ENCODE measurements around the gene PITPNC1.
A peak's percentile ranks its signal among the peaks of the same experiment; 100 is the strongest.
"Not testable (repeated sequence)": the region's sequence is repeated elsewhere in the genome, so short reads cannot be mapped to it uniquely, and the experiment has no call there.

Gene PITPNC1

DNA sequence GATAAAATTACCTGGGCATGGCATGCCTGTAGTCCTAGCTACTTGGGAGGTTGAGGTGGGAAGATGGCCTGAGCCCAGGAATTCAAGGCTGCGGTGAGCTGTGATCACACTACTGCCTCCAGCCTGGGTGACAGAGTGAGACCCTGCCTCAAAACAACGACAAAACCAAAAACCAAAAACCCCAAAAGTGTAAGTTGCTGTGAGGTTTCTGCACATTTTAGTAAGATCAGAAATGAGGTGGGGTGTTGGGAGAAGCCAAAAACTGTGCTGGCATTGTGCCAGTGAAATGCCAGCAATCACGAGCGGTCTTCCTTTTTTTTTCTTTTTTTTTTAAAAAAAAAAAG, 114.6 kb downstream of the PITPNC1 start:
- no peak for DNase-seq

DNA sequence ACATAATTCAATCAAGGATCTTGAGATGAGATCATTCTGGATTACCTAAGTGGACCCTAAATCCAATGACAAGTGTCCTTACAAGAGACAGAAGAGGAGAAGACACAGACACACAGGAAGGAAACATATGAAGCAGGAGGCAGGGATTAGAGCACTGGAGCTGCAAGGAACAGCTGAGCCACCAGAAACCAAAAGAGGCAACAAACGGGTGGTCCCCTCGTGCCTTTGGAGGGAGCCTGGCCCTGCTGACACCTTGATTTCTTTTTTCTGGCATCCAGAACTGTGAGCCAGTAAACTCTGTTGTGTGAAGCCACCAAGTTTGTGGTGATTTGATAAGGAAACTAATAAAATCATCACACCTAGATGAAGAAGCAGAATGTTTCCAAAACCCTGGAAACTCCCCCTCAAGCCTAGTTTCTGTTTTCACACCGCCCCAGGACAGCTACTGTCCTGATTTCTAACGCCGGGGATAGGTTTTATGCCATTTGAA, 115.2 kb downstream of the PITPNC1 start:
- no peak for DNase-seq

DNA sequence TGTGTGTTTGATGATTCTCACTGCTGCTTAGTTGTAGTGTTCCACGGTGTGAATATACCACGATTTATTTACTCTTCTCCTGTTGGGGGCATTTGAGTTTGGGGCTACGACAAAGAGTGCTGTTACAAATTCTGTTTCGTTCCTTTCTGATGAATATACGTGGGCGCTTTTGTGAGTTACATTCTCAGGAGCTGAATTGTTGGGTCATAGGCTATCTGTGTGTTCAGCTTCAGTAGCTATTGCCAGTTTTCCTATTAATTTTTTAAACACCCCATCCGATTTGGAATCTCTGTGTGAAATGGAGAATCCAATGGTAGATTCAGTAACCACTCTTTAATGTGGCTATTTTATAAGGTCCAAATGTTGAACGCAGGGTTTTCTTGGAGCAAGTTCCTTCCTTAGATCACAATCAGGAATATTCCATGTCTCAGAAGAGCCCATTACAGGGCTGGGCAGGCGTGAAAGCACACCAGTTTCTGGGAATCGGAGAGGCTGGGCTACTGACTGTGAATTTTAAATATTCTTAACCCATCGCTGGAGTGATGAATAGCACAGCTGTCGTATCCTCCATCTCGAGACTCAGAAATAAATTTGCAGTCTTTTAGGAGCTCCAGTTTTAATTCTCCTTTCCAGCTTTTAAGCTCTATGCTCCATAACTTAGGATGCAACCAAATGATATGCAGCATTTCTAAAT, 115.9 kb downstream of the PITPNC1 start:
- DNase-seq = no peak

DNA sequence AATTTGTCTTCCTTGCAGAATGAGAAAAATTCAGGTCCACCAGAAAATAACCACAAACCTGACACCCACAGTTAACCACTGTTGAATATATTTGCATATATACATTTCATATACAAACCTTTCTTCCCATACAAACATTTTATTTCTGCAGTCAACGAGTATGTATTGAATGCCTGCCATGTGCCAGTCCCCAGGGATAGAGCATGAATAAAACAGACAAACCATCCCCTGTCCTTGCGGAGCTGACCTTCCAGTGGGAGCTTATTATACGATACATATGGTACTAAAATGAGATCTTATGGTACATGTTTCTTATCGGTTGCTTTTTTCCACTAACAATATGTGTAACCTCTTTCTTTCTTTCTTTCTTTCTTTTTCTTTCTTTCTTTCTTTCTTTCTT, 116.7 kb downstream of the PITPNC1 start:
- no peak for DNase-seq

DNA sequence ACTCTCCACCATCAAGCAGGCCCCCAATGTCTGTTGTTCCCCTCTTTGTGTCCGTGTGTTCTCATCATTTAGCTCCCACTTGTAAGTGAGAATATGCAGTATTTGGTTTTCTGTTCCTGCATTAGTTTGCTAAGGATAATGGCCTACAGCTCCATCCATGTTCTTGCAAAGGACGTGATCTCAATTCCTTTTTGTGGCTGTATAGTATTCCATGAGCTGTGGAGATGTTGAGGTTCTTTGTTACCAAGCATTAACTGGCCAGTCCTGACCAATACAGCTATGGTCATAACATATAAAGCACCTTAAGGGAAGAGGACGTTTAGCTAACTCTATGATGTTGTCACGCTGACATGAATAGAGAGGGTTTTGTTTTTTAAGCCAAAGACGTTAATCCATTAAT, 118.5 kb downstream of the PITPNC1 start:
- DNase-seq = not testable (repeated sequence)

DNA sequence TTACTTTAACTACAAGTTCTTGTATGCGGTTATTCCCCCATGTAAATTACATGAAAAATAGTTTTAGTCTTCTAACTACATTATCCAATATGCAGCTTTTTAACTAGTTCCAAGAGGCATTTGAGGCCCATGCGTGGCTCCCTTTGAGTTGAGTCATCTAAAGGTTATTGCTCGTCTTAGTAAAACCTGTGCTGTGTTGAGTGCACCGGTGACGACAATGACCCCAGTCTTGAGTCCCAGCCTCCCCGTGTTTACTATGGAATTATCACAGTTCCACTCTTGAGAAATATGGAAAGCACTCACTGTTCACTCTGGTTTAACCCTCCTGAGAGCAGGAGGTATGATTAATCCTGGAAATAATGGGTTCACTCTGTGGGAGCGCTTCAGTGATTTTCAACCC, 119.2 kb downstream of the PITPNC1 start:
- no peak for DNase-seq

DNA sequence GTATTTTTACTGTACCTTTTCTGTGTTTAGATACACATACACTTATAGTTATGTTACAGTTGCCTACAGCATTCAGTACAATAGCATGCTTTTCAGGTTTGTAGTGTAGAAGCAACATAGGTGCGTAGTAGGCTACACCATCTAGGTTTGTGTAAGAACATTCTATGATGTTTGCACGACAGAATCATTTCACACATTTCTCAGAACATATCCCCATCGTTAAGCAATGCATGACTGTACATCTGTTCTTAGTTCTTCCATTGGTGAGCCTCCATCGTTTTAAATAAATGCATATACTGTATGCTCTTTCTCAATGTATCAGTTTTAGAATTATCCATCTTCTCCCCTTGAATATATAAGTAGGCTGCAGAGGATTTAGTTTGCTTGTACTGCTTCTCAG, 122.6 kb downstream of the PITPNC1 start:
- no peak for DNase-seq

DNA sequence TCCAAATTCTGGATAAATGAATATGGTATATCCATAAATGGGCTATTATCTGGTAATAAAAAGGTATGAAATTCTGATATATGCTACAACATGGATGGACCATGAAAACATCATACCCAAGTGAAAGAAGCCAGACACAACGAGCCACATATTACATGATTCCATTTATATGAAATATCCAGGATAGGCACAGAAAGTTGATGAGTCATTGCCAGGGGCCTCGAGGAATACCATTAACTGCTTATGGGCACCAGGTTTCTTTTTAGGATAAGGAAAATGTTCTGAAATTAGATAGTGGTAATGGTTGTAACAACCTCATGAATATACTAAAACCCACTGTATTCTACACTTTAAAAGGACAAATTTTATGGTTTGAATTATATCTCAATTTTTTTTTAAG, 123.2 kb downstream of the PITPNC1 start:
- no peak for DNase-seq

DNA sequence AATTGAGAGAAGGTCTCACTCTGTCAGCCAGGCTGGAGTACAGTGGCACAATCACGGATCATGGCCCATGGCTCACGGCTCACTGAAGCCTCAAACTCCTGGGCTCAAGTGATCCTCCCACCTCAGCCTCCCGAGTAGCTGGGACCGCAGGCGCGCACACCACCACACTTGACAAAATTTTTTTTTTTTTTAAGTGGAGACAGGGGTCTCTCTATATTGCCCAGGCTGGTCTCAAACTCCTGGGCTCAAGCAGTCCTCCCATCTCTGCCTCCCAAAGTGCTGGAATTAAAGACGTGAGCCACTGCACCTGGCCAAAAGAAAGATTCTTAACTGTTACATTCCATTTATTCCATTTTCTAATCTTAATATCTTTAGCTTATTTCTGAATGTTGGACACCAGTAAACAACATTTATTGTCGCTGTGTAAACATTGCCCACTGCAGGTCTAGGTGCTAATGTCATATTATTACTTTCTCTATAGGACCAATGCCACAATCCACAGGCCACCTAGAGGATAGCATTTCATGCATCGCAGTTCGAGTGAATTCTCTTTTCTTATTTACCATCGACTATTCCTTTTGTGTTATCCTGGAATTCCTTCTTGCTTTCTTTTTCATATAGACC, 123.7 kb downstream of the PITPNC1 start:
- no peak for DNase-seq

DNA sequence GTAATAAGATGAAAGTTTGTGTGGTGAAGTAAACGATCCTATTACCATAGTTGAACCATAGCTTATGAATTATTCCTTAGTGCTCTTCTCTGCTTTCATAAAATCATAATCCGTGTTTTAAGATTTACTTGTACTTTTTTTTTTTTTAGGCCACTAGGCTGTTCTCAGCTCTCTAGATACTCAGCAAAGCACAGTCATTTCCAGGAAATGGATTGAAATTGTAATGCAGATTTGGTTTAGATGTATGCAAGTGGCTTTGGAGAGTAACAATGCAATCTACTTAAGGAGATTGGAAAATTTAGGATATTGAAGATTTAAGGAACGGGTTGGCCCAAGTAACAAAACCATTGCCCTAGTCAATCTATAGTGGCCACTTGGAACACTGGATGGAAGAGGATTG, 125.1 kb downstream of the PITPNC1 start:
- DNase-seq = no peak

DNA sequence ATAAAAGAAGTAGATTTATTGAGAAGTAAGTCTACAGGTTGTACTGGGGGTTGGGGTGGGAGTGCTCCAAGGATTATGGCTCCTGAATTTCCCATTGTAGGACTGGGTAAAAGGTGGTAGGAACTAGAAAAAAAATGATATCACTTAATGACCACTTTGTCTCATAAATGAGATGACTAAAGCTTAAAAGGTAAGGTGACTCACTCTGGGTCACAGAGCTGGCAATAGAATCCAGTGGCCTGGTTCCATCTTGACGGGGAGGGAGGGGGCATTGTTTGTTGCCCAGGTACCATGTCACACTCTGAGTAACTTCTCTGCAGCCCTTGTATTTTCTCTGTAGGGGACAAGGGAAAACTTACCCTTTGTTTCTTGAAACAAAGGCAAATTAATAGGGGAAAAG, 126.1 kb downstream of the PITPNC1 start:
- peak; percentile 38 for DNase-seq

DNA sequence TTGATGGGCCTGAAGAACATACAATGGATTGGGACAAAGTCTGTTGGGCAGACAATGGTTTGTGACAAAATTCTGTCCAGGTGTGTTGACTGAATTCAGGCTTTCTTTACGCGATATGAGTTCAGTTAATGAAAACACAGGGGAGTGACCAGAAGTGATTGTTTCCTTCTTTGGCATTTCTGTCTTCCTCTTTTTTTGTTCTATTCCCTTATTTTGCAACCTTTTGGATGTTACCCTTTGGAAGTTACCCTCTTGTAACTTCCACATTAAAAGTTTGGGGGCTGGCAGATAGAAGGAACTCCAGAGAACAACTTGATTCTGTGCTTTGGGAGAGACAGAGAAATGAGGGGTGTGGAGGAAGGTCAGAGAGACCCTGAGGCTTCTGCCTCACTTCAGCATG, 126.7 kb downstream of the PITPNC1 start:
- DNase-seq = no peak

DNA sequence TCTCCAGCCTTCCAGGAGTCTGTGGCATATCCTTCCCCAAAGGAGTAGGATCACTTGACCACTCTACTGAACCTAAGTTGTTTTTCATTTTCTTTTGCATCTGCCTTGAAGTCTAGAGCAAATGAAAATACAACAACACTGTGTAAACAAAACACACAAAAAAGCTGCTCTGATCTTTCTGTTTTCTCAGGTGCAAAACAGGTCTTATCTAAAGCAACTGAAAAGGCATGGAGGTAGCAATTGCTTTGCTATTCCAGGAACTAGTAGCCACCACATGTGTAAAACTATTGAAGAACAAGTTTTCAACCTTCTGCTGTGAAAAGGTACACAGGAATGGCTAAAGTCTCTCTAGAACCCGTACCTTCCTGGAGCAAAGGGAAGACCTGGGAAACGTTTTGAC, 127.1 kb downstream of the PITPNC1 start:
- DNase-seq = no peak

DNA sequence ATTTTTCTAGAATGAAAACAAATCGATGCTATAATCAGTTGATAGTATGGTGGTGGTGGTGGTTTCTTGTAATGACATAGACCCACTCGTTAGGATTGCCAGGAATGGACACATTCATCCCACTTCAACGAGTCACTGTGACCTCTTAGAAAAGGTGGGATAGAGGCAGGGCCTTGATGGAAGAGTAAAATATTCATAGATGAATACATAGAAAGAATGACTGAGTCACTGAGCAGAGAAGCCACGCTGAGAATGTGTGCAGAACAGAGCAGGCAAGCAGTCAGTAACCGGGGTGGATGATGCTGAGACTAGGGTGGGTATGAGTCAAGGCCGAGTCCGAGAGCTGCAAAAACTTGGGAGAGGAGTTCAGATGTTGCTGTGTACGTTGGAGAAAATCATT, 129.9 kb downstream of the PITPNC1 start:
- no peak for DNase-seq

DNA sequence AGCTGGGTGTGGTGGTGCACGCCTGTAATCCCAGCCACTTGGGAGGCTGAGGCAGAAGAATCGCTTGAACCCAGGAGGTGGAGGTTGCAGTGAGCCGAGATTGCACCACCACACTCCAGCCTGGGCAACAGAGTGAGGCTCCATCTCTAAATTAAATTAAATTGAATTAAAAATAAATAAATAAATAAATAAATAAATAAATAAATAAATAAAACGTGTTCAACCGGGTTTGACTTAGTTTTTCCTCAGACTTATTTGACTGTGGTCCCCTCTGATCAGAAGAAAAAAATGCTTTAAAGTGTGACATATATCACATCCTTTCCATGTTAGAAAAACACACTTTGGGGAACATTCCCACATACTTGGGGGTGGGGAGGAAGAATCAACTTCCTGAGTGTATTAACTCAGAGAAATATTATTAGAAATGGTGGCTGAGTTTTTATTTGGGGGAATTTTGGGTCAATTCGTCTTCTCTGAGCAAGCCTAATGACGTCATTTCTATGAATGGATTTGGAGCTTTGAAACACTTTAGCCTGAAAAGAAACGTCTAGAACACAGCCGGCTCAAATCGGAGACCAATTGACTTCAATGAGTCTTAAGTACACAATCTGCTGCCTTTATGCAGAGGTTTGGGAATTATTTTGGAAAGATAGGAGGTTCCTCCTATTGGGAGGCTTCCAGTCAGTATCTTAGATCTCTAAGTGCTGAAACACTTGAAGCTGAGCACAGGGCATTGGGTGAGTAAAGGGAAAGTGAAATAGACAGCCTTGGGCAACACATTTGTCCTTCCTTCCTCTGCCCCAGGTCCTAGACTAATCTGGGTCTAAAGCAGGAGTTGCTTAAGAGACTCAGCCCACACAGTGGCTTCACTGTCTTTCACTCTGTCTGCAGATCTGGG, 132.6 kb downstream of the PITPNC1 start:
- DNase-seq = no peak

DNA sequence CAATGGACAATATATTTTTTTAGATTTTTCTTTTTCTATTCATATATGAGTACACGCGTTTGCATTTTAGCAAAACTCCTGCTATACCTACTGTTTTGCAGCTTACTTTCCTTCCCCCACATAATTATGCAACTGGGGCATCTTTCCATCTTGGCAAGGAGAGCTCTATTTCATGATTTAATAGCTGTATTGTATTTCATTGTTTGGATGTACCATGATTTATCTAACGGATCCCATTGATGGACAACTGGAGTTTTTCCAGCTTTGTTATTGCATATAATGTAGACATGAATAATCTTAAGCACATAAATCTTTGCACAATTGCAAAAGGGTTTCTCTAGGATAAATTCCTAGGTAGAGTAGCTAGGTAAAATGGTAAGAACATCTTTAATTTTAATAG, 133.9 kb downstream of the PITPNC1 start:
- no peak for DNase-seq

DNA sequence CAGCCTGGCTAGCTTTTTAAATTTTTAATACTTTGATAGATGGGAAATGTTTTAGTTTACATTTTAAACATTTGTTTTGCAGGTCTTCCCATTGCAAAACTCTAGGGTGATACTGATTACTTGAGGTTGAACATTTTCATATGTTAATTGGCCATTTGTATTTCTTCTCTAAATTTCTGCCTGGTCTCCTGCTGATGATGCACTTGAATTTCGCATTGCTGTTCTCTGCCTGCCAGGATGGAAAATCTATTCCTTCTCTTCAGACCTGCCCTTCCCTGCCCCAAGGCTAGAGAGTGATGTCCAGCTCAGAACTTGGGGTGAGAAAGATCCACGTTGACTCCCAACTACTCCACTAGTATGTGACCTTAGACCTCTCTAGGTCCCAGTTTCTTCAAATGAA, 134.7 kb downstream of the PITPNC1 start:
- no peak for DNase-seq

DNA sequence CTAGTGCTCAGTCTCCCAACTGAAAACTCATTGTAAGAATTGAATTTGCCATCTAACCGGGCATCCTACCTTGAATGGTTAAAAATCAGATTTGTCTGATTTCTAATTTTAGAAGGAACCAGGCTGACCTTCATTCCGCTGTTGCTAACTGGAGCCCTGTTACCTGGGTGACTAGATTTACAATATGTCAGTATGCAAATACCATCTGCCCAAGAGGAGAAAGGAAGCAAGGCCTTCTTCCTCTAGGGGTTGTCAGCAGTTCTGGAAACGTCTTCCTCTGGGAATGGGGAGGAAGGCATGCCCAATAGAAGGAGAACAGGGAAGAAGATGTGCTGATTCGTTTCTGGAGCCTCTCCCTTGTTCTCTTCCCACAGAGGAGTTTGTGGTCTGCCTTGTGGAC, 137.9 kb downstream of the PITPNC1 start:
- DNase-seq = no peak

DNA sequence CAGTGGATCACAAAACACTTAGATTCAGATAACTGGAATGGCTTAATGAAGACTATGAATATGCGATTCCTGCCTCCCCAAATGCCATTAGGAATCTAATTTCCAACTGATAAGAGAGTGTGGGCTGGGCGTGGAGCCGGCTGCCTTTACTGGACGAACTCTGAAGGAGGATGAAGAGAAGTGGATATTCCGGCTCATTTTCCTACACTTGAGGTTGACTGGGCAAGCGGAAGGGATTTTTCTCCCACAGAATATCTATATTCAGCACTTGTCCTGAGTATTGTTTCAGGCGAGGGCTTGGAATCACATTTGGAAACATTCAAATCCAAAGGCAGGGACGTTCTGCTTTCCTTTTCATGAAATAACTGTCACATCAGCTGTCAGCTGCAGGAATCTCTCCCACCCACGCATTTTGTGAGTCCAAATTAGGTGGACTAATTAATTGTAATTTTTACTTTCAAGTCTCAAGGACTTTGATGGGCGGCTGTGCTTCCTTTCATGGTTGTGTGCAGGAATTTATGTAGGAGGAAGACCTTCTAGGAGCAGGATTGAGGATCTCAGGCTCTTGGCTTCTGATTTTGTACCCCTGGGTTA, 138.5 kb downstream of the PITPNC1 start:
- no peak for DNase-seq

DNA sequence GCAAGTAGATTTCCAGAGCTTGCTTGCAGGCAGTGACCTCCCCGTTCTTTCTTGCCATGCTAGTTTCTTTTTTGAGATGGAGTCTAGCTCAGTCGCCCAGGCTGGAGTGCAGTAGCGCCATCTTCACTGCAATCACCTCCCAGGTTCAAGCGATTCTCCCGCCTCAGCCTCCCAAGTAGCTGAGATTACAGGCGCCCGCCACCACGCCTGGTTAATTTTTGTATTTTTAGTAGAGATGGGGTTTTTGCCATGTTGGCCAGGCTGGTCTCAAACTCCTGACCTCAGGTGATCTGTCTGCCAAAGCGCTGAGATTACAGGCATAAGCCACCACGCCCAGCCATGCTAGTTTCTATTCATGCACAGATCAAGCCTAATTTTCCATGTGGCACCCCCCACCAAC, 139.5 kb downstream of the PITPNC1 start:
- not testable (repeated sequence) for DNase-seq

DNA sequence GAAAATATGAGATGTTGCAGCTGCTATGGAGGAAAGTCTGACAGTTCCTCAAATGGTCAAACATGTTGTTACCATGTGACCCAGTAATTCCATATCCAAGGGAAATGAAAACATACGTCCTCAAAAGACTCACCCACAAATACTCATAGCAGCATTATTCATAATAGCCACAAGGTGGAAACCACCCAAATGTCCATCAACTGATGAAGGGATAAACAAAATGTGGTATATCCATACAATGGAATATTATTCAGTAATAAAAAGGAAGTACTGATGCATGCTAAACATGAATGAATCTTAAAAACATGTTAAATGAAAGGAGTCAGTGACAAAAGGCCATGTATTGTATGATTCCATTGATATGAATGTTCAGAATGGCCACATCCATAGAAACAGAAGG, 140.2 kb downstream of the PITPNC1 start:
- DNase-seq = no peak

DNA sequence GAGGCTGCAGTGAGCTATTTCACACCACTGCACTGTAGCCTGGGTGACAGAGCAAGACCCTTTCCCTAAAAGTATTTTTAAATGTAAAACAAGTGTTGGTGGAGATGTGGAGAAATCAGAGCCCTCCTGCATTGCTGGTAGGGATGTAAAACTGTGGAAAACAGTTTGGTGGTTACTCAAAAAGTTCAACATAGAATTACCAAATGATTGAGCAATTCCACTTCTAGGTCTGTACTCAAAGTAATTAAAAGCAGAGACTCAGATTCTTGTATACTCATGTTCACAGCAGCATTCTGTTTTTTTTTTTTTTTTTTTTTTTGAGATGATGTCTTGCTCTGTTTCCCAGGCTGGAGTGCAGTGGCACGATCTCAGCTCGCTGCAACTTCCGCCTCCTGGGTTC, 141.8 kb downstream of the PITPNC1 start:
- DNase-seq = no peak

DNA sequence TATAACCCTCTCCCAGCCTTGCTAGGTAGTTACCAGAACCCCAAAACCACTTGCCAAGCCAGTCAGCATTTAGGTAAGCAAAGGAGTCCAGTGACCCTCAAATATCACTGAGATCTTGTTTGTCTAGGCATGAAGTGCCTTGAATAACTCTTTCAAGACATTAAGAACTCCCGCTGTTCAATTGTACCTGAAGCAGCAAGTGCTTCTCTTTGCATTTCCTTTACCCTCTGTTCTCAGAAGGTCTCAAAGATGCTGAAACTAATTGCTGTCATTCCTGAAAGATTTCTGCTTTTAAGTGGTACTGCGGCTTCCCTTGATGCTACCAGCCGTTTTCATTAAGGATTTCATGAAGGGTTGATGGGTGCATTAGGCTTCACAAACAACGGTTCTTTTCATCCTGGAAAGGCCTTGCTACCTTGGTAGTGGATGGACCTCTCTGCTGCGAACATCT, 142.7 kb downstream of the PITPNC1 start:
- DNase-seq = no peak
